NCI-H2081 (cell line): Measurements from ENCODE around the gene CNTF.
A peak's percentile ranks its signal among the peaks of the same experiment; 100 is the strongest.

Experiments
- DNase-seq, 2 experiments: peaks; one replicate each; lab custom pipeline; 2025; lab: John Stamatoyannopoulos, UW

CNTF gene

GRCh38 chr11:58641803-58642581 is 19.5 kb downstream of the CNTF start:
- no peak for DNase-seq

GRCh38 chr11:58645854-58646253 is 23.4 kb downstream of the CNTF start:
- no peak for DNase-seq

GRCh38 chr11:58647141-58647699 is 24.8 kb downstream of the CNTF start:
- no peak for DNase-seq

DNA sequence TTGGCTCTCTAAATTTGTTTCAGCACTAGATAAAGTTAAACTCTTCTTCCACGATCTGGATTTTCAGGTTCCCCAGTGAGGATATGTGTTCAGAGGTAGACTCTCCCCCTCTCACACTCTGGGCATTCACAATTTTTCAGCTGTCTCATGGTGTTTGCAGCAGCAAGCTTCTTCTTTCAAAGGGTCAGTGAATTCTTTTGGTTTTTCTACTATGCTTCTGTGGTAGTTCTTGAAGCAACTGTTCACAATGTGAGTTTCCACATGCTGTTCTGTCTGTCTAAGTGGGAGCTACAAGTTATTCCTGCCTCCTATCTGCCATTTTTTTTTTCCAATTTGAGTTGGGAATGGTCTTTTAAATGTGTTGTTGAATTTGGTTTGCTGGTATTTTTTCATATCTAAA is 25.4 kb downstream of the CNTF start:
- no peak for DNase-seq

DNA sequence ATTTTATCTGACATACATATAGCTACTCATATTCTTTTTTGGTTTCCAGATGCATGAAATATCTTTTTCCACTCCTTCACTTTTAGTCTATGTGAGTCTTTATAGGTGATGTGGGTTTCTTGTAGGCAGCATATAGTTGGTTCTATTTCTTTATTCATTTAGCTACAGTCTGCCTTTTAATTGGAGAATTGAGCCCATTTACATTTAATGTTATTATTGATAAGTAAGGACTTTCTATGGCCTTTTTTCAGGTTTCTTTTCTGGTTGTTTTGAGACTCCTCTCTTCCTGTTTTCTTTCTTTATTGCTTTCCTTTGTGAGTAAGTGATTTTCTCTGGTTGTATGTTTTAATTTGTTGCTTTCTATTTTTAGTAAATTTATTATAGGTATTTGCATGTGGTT is 27.2 kb downstream of the CNTF start:
- DNase-seq: no peak

DNA sequence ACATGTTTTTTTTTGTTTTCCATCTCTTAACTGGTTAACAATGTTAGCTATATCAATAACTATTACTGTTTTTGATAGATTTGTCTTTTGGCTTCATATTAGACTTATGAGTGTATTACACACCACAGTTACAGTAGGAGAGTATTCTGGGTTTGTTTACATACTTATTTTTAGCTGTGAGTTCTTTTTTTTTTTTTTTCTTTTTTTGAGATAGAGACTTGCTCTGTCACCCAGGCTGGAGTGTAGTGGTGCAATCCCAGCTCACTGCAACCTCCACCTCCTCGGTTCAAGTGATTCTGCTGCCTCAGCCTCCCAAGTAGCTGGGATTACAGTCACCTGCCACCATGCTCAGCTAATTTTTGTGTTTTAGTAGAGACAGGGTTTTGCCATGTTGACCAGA is 28.0 kb downstream of the CNTF start:
- no peak for DNase-seq

DNA sequence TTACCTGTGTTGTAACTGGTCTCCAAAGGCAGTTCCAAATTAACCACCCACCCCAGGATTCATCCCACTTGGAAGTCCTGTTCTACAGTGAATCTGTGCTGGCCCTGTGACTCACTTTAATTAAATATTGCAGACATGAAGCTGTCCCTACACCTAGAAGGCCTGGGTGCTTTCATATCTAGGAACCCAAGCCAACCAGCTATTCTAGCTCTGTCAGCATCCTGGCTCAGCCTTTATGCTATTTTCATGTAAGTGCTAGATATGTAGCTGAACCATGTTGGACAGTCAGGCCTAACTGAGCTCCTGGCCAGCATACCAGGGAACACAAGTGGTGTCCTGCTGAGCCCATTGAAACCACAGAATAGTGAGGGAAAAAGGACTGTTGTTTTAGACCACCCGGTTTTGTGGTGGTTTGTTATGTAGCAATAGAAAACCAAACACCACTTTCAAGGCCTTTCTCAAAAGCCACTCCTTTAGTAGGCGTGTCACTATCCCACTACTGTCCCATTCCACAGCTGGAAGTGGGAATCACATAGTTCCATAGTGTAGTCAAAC is 30.3 kb downstream of the CNTF start:
- no peak for DNase-seq

DNA sequence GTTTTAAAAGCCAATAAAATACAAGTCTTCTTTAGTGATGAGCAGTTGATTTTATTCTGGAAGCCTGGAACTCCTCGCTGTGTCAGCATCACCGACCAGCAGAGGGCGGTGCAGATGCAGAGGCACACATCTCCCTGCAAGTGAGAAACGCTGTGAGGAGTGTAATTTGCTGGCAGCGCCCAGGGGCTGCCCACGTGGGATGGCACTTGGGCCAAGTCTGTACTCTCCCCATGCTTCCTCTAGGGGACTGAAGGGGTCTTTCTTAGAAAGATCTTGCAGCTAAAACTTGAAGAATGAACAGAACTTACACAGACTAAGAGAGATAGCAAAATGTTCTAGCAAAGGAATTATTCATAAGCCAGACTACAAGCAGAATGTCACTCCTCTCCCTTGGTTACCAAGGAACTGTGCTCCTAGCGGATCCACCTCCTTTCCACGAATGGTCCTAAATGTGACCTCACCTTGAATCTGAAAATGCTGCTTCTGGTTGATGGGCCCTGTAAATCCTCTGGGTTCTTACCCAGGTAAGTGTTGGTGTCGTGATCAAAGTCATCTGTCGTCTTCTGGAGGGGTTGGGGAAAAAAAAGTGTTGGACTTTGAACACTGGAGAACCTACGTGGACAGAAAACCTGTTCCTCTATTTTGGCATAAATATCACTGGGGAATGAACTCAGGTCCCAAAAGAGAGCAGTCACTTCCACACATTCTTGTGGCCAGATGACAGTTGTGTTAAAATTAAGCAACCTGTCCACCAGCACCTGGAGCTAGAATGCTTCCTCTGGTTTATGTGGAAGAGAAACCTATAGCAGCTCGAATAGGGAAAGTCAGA is 31.8 kb downstream of the CNTF start:
- DNase-seq: peak; percentile 54 to 69

GRCh38 chr11:58654908-58655296 is 32.4 kb downstream of the CNTF start:
- no peak for DNase-seq

- DNase-seq: no peak
Observed at GRCh38 chr11:58656348-58656747, 33.9 kb downstream of the CNTF start.

GRCh38 chr11:58658623-58659022 is 36.2 kb downstream of the CNTF start:
- DNase-seq: no peak

DNA sequence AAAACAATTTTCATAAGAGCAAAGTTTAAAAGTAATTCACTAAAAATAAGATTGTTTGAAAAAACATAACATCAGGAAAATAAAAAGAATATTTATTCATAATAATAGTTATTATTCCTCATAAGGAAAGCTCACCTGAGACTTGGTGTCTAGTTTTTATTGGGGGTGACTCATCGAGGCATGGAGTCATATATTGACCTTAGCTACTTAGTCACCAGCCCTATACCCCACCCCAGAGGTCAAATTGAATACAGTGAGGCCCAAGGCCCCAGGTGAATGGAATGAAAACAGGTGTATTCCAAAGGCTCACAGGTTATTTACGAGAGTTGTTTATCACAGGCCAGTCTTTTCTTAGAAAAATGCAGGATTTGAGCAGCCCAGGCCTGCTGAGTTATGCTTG is 36.9 kb downstream of the CNTF start:
- DNase-seq: no peak

DNA sequence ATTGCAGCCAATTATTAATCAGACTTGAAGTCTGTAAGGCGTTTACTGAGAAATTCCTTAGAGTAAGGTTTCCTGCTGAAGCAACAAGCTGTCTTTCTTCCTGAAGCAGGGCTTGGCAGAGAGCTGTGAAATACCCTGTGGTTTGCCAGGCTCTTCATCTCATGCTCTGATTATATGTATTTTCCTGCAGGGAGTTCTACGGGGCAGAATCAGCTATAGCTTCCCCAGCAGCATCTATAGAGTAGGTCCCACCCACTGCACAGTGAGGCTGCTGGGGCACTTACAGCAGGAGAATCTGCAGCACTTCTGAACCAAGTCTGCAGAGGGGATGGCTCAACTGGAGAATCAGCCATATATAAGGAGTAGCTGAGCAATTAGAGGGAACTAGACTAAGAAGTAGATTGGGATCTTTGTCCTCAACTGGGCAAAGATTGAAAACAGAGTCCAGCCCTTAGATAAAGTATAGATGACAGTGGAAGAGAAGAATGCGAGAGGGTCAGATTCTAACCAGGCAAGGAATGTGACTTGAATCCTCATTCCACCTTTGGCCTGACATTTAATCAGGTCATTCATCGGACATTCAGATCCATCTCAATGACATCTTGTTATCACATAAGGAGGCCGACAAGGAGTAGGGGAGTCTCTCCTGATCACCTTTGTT is 37.6 kb downstream of the CNTF start:
- DNase-seq: no peak

GRCh38 chr11:58671983-58672633 is 49.6 kb downstream of the CNTF start:
- no peak for DNase-seq

DNA sequence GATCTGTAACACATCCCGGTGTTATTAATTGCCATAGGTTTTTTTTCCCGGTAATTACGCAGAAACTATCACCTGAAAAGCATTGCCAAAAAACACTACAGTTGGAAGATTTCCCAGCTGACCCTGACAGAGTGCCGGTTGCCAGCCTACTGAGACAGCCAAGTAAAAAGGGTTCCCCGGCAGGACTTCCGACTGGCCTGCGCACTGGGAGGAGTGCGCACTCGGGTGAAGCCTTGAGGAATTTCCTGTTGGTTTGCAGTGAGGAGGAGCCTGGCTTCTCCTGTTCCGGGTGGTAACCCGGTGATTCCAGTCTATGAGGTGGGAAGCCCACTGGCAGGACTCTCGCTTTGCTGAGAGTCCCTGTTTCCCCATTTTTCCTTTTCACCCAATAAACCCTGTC is 52.1 kb downstream of the CNTF start:
- no peak for DNase-seq
